ENCODE results near the gene OARD1. TPM values are rescaled to one million over a fixed set of nuclear protein-coding genes. Genes with fewer than 3 reads are reported as not detected.

OARD1 gene
- total and polyA plus RNA-seq, 10 of the 15 experiments (the other 5 are each of a cell fraction or from before 2014, with no cell fraction given) = 19.0 to 63.5 (median 43.6) TPM

GRCh38 chr6:41088451-41088850 lies 16.3 kb upstream of the OARD1 start:
- no peak for ATAC-seq
- in situ Hi-C loops (cut with MboI) = no loop called here
- no peak for FAIRE-seq
- WGBS (ENCODE audit: insufficient coverage, insufficient replicate concordance, low lambda C conversion rate, missing lambda C conversion rate) = 98% methylated on average over 4 of the region's 4 CpGs
- Histone ChIP-seq H2AFZ (ENCODE audit: control insufficient read depth, low read depth, low read length) (no peak overlapping the region), H3K79me2 (ENCODE audit: control insufficient read depth, insufficient read depth, low read length) (no peaks in the 10 kb centered on the region), H3K27me3 (replicated peaks in 1 of 2; ENCODE audit: control insufficient read depth in 2 of 2, insufficient read depth in 2 of 2, low read length in 1 of 2) (no peaks in the 10 kb centered on the region), H3K9me3 (replicated peaks; ENCODE audit: control insufficient read depth, insufficient read depth, low read length) (no peaks in the 10 kb centered on the region), H3K4me1 (ENCODE audit: control insufficient read depth, insufficient read depth, low read length) (no peaks in the 10 kb centered on the region), H3K4me2 (ENCODE audit: control insufficient read depth, insufficient read depth) (no peak overlapping the region), H3K27ac (ENCODE audit: control insufficient read depth, insufficient read depth) (no peak overlapping the region), H3K9ac (ENCODE audit: control insufficient read depth, insufficient read depth, low read length) (no peak overlapping the region), H4K20me1 (ENCODE audit: control insufficient read depth, insufficient read depth) (no peaks in the 10 kb centered on the region), H3K36me3 (ENCODE audit: control insufficient read depth in 2 of 2, insufficient read depth in 2 of 2, low read length in 1 of 2) (peaks cover 5 to 24% of the 10 kb centered on the region in 2 experiments), H3K4me3 (no peak overlapping the region)
- BruUV-seq (replicated peaks) = no TSS peak
- TF ChIP-seq ZNF24 (IDR thresholded peaks at IDR 0.05) (no peak), KLF5 (IDR thresholded peaks at IDR 0.05; ENCODE audit: partially characterized antibody) (no peak)
- TF ChIP-seq, protein P1, sequence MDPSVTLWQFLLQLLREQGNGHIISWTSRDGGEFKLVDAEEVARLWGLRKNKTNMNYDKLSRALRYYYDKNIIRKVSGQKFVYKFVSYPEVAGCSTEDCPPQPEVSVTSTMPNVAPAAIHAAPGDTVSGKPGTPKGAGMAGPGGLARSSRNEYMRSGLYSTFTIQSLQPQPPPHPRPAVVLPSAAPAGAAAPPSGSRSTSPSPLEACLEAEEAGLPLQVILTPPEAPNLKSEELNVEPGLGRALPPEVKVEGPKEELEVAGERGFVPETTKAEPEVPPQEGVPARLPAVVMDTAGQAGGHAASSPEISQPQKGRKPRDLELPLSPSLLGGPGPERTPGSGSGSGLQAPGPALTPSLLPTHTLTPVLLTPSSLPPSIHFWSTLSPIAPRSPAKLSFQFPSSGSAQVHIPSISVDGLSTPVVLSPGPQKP (IDR thresholded peaks at IDR 0.05; ENCODE audit: low read depth, low read length) = no peak
- ChIA-PET CTCF (interaction anchor here (1.1 to 2.4 kb wide), 3 partner anchors 11 to 94 kb away, joined by 3 to 13 read pairs (median 5); no protein-coding TSS in a partner anchor), POLR2A (interaction anchor here (0.6 kb wide), 1 partner anchor 336 kb away, joined by 3 read pairs; no protein-coding TSS in a partner anchor), RAD21 (ENCODE audit: unreplicated experiment) (no interaction called here), SMC1A (ENCODE audit: uncharacterized antibody, unreplicated experiment) (interaction anchor here (1.5 kb wide), 1 partner anchor 10 kb away, joined by 4 read pairs; no protein-coding TSS in a partner anchor)
- no peak for DNase-seq (ENCODE audit: low read depth, low spot score)
- intact Hi-C loops (cut with micrococcal nuclease; ENCODE audit: unreplicated experiment) = no loop called here

DNA sequence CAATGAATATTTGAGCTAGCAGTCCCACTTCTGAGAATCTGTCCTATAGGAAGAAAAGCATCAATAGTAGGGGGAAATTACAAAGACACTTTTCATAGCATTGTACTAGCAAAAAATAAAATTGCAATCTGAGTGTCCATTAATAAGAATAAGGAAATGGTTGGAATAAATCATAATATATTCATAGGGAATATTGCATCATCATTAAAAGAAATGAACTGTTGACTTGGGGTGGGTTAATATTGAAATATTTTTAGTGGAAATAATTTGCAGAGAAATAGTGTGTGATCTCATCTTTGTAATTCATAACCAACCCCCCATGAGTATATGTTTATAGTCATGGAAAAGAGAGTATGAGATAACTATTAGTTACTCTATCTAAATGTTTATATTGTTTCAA lies 13.0 kb upstream of the OARD1 start:
- Histone ChIP-seq H4K20me1 (ENCODE audit: control insufficient read depth, insufficient read depth) (no peaks in the 10 kb centered on the region), H3K27ac (ENCODE audit: control insufficient read depth, insufficient read depth) (no peak overlapping the region), H3K27me3 (replicated peaks in 1 of 2; ENCODE audit: control insufficient read depth in 2 of 2, insufficient read depth in 2 of 2, low read length in 1 of 2) (no peaks in the 10 kb centered on the region), H3K4me1 (ENCODE audit: control insufficient read depth, insufficient read depth, low read length) (no peaks in the 10 kb centered on the region), H2AFZ (ENCODE audit: control insufficient read depth, low read depth, low read length) (no peak overlapping the region), H3K36me3 (ENCODE audit: control insufficient read depth in 2 of 2, insufficient read depth in 2 of 2, low read length in 1 of 2) (peaks cover 4 to 14% of the 10 kb centered on the region in 2 experiments), H3K4me3 (no peak overlapping the region), H3K79me2 (ENCODE audit: control insufficient read depth, insufficient read depth, low read length) (no peaks in the 10 kb centered on the region; the same call in 1 of the 2 replicates), H3K9me3 (replicated peaks; ENCODE audit: control insufficient read depth, insufficient read depth, low read length) (no peaks in the 10 kb centered on the region), H3K4me2 (ENCODE audit: control insufficient read depth, insufficient read depth) (no peak overlapping the region), H3K9ac (ENCODE audit: control insufficient read depth, insufficient read depth, low read length) (no peak overlapping the region)
- RAD21 ChIA-PET (ENCODE audit: unreplicated experiment) = no interaction called here
- ATAC-seq = no peak
- SMC1A ChIA-PET (ENCODE audit: uncharacterized antibody, unreplicated experiment) = interaction anchor here (0.9 kb wide), 1 partner anchor 9 kb away, joined by 4 read pairs; no protein-coding TSS in a partner anchor
- in situ Hi-C loops (cut with MboI) (no loop called here), intact Hi-C loops (cut with micrococcal nuclease; ENCODE audit: unreplicated experiment) (no loop called here)
- BruUV-seq (replicated peaks) = no TSS peak
- no peak for DNase-seq (ENCODE audit: low read depth, low spot score)
- FAIRE-seq = peak; percentile 78
- POLR2A ChIA-PET = no interaction called here
- CTCF ChIA-PET = no interaction called here
- TF ChIP-seq ZNF217 (IDR thresholded peaks at IDR 0.05) (no peak), HCFC1 (IDR thresholded peaks at IDR 0.05; ENCODE audit: low read length) (no peak), TCF12 (IDR thresholded peaks at IDR 0.05; ENCODE audit: low read depth, low read length) (no peak), HDGF (IDR thresholded peaks at IDR 0.05) (no peak), ZNF24 (IDR thresholded peaks at IDR 0.05) (no peak), KLF5 (IDR thresholded peaks at IDR 0.05; ENCODE audit: partially characterized antibody) (no peak), ATF7 (IDR thresholded peaks at IDR 0.05; ENCODE audit: low read depth) (no peak), BCLAF1 (IDR thresholded peaks at IDR 0.05) (no peak)
- TF ChIP-seq, protein P2, sequence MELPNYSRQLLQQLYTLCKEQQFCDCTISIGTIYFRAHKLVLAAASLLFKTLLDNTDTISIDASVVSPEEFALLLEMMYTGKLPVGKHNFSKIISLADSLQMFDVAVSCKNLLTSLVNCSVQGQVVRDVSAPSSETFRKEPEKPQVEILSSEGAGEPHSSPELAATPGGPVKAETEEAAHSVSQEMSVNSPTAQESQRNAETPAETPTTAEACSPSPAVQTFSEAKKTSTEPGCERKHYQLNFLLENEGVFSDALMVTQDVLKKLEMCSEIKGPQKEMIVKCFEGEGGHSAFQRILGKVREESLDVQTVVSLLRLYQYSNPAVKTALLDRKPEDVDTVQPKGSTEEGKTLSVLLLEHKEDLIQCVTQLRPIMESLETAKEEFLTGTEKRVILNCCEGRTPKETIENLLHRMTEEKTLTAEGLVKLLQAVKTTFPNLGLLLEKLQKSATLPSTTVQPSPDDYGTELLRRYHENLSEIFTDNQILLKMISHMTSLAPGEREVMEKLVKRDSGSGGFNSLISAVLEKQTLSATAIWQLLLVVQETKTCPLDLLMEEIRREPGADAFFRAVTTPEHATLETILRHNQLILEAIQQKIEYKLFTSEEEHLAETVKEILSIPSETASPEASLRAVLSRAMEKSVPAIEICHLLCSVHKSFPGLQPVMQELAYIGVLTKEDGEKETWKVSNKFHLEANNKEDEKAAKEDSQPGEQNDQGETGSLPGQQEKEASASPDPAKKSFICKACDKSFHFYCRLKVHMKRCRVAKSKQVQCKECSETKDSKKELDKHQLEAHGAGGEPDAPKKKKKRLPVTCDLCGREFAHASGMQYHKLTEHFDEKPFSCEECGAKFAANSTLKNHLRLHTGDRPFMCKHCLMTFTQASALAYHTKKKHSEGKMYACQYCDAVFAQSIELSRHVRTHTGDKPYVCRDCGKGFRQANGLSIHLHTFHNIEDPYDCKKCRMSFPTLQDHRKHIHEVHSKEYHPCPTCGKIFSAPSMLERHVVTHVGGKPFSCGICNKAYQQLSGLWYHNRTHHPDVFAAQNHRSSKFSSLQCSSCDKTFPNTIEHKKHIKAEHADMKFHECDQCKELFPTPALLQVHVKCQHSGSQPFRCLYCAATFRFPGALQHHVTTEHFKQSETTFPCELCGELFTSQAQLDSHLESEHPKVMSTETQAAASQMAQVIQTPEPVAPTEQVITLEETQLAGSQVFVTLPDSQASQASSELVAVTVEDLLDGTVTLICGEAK (IDR thresholded peaks at IDR 0.05; ENCODE audit: borderline replicate concordance) = no peak

Measured in GM12878 (cell line).